AG10803 (cell line): ENCODE measurements around the gene NF2.

Experiments
- DNase-seq: peaks from one replicate; pipeline ENCODE4 v3.0.0; 2010; ENCODE audit warnings: low read depth
- H3K4me3 ChIP-seq: 2 replicates; pipeline ENCODE4 v1.5.1; 2011; ENCODE audit warnings: mild to moderate bottlenecking, low read length, control low read depth
- TF ChIP-seq, protein P1 (sequence below): conservative IDR thresholded peaks from 2 replicates; pipeline ENCODE4 v1.5.1; 2011; ENCODE audit warnings: mild to moderate bottlenecking, low read length, control low read depth, inconsistent platforms

The NF2 gene

DNA sequence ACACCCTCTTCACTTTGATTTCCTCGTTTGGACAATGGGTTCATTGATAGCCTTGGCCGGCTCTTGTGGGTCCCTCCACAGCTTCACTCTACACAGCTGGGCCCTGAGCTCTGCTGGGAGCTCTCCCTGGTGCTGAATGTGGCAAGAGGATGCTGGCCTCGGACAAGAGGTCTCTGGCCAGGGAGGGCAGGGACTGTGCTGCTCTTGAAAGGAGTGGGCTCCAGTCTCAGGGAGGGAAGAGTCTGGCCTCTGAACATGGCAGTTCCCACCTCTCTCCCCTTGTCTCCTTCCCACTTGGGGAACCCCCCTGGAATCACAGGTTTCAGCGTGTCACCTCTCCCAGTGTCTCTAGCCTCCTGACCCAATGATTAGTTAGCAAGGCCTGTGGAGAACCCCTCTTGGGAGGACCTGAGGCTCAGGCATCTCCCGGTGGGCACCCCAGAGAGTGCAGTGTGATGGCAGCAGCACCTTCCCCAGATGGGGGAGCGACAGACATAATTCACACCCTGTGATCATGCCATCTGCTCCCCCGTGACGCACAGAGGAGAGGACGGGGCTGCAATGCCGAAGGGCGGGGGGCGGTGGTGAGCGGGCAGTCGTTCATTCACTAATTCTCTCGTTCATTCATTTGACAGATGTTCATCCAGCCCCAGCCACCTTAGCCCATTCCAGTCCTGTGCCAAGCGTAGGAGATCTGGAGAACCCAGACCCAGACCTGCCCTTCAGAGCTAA lies 113.5 kb downstream of the NF2 start:
- TF ChIP-seq, protein P1, sequence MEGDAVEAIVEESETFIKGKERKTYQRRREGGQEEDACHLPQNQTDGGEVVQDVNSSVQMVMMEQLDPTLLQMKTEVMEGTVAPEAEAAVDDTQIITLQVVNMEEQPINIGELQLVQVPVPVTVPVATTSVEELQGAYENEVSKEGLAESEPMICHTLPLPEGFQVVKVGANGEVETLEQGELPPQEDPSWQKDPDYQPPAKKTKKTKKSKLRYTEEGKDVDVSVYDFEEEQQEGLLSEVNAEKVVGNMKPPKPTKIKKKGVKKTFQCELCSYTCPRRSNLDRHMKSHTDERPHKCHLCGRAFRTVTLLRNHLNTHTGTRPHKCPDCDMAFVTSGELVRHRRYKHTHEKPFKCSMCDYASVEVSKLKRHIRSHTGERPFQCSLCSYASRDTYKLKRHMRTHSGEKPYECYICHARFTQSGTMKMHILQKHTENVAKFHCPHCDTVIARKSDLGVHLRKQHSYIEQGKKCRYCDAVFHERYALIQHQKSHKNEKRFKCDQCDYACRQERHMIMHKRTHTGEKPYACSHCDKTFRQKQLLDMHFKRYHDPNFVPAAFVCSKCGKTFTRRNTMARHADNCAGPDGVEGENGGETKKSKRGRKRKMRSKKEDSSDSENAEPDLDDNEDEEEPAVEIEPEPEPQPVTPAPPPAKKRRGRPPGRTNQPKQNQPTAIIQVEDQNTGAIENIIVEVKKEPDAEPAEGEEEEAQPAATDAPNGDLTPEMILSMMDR, result no peak
- DNase-seq, result peak; percentile 65
- no peak overlapping the region for H3K4me3 ChIP-seq

DNA sequence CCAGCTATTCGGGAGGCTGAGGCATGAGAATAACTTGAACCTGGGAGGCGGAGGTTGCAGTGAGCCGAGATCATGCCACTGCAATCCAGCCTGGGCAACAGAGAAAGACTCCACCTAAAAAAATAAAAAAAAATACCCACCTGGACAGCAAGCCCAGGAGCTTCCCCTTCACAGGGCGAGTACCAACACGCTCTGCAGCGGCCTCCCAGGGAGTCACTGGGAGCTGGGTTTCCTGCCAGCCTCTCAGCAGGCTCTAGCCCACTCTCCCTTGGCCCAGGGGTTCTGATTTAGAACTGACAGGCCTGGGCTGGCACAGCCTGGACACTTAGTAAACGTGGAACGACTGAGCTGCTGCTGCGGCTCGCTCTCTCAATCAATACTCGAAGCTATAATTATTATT lies 114.4 kb downstream of the NF2 start:
- no peak for DNase-seq
- TF ChIP-seq, protein P1, result no peak
- no peak overlapping the region for H3K4me3 ChIP-seq

DNA sequence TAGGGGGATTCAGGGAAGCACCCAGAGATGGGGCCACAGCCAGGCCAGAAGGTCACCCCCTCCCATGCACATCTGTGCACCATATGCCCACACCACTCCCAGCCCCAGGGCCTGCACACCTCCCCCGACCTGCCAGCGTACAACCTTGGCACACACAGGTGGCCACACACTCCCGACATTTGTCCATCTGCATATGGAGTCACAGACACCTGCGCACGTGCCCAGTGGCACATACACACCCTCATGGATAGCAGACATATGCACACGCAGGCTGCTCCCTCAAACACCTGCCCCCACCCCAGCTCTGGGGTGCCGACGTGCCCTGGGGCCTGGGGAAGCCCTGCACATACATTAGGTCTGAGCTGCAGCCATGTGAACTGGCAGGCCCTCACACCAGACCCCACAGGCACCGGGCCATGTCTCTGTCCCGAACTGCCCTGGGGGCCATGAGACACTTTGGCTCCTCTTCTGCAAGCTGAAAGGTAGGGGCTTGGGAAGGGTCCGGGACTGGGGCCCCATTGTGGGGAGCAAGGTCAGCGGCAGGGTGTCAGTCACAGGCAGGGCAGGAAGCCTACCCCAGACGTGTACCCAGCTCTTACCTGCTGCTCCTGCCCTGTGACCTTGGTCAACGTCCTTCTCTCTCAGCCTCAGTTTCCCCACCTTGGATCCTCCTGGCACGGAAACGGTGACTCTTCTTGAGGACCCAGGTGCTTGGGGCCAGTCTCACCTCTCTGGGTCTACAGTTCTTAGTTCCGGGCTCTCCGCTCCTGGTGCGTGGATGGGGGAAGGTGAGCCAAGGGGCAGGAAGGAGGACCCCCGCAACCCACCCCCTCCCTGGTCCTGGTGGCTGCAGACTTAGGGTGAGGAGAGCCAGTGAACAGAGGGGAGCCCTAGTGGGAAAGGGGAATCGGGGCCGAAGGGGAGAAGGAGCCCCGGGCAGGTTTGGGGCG lies 115.8 kb downstream of the NF2 start:
- no peak overlapping the region for H3K4me3 ChIP-seq
- TF ChIP-seq, protein P1, result no peak
- no peak for DNase-seq

DNA sequence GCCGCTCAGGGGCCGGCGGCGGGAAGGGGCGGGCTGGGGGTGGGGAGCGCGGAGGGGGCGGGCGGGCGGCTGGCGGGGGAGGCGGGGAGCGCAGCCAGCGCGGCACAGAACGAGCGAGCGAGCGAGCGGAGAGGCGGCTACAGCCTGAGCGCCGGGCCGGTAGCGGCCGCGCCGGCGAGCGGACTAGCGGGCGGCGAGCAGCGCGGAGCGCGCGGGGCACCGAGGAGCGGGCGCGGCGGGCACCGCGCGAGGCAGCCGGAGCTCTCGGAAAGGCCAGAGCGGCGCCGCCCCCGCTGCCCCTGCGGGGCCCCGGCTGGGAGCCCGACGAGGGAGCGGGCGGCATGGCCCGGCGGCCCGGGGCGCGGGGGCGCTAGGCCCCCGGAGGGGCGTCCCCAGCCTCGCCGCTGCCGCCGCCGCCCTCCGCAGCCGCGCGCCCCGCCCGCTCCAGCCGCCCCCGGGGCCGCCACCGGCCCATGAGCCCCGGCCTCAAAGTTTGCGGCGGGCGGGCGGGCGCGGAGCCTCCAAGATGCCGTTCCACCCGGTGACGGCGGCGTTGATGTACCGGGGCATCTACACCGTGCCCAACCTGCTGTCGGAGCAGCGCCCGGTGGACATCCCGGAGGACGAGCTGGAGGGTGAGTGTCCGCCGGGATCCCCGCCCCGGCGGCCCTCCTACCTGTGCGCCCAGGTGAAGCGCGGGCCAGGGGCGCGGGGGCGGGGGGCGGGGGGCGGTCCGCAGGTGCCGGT lies 116.6 kb downstream of the NF2 start, which contains the start of gene CABP7:
TSS of gene CABP7 (plus strand) at position 105 of the 747 bp plus-strand sequence. CDS start at position 527, 422 bp downstream.
- TF ChIP-seq, protein P1, result no peak
- H3K4me3 ChIP-seq, result no peak within 1 kb of the TSS
- DNase-seq, result no peak

DNA sequence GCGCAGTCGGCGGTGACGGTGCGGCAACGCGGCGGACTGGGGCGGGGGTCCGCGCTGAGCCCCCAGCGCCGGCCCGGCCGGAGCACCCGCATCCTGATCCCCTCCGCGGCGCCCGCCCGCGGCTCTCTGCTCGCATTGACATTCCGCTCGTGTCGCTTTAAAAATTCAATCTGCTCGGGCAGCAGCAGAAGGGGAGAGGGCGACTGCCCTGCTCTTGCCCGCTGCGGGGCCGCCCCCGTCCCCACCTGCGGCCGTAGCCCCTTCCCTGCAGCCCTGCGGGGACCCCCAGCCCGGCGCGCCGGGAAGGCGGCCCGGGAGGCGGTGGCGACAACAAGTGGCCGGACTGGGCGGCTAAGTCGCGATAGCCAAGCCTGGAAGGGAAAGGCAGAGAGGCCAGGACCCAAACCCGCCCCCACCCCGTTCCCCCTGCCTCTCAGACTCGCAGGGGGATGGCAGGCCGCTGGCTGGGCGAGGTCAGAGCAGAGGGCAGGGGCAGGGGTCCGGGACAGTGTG lies 117.4 kb downstream of the NF2 start:
- TF ChIP-seq, protein P1, result no peak
- H3K4me3 ChIP-seq, result no peak overlapping the region
- no peak for DNase-seq

DNA sequence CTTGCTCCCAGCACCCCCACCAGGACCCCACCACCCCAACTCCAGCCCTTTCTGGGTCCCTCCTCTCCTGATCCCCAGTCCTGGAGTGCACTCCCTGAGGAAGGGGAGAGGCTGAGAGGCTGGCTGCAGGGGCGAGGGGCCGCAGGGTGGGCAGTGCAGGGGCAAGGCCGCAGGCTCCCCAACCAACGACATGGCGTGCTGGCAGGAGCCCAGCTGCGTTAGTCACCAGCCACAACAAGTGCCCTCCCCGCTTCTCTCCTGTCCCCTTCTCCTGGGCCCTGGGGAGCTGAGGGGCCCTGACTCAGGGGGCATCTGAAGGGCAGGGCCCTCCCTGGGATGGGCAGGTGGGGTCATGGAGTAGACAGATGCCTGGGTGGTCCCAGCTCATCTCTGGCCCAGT lies 118.7 kb downstream of the NF2 start:
- no peak overlapping the region for H3K4me3 ChIP-seq
- TF ChIP-seq, protein P1, result no peak
- DNase-seq, result no peak
